VCaP (cell line): ENCODE data around the gene MRPL53.
A peak's percentile ranks its signal among the peaks of the same experiment; 100 is the strongest.

ENCODE experiments used
- H3K27ac ChIP-seq: fragments of 450-650 bp; 2 replicates; pipeline ENCODE4 v1.5.1; 2017
- TF ChIP-seq, protein P1 (sequence below): fragments of 450-650 bp; conservative IDR thresholded peaks from 2 replicates; pipeline ENCODE4 v1.5.1; 2017; ENCODE audit warnings: mild to moderate bottlenecking, moderate library complexity

Gene MRPL53

DNA sequence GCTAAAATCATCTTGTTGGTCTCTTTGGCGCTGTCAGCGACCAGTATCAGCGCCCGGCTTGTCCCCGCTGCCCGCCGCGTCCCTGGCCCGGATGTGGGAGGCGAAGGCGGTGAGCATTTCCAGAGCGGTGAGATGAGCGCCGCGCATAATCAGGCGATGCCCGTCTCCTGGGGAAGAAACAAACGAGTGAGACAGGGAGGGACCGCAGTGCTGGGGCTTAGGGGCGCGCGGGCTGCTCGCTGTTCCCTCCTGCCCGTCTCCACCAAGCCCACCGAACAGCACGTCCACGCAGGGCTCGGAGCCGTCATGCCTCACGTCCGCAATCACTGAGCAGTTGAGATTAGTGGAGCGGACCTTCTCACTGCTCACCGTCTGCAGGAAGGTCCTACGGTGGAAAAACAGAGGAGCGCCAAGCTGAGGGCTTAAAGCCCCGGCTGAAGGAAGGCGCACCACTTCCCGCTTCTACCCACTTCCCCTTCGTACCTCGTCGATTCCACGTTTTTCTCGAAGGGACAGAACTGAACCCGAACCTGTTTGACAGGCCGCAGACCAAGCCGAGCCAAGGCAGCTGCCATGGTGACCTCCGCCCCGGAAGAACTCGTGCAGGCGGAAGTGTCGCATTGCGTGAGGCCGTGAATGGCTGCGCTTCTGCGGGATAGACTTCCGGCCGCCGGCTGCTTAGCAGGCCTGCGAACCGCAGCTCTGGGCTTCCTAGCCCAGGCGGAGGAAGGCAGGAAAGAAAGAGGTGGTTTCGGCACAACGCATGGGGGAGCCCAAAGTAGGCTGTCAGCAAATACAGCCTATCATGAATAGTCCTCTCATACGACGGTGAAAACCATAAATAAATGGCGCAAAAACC is at the start of gene MRPL53:
TSS of gene MRPL53 (minus strand) at position 595 of the 859 bp plus-strand sequence. CDS start at position 575, 20 bp downstream.
- TF ChIP-seq, protein P1, sequence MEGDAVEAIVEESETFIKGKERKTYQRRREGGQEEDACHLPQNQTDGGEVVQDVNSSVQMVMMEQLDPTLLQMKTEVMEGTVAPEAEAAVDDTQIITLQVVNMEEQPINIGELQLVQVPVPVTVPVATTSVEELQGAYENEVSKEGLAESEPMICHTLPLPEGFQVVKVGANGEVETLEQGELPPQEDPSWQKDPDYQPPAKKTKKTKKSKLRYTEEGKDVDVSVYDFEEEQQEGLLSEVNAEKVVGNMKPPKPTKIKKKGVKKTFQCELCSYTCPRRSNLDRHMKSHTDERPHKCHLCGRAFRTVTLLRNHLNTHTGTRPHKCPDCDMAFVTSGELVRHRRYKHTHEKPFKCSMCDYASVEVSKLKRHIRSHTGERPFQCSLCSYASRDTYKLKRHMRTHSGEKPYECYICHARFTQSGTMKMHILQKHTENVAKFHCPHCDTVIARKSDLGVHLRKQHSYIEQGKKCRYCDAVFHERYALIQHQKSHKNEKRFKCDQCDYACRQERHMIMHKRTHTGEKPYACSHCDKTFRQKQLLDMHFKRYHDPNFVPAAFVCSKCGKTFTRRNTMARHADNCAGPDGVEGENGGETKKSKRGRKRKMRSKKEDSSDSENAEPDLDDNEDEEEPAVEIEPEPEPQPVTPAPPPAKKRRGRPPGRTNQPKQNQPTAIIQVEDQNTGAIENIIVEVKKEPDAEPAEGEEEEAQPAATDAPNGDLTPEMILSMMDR = no peak
- H3K27ac ChIP-seq = peak within 1 kb of the TSS; percentile 97

GRCh38 chr2:74516650-74517049 is 44.2 kb upstream of the MRPL53 start:
- no peak overlapping the region for H3K27ac ChIP-seq
- TF ChIP-seq, protein P1 = no peak

DNA sequence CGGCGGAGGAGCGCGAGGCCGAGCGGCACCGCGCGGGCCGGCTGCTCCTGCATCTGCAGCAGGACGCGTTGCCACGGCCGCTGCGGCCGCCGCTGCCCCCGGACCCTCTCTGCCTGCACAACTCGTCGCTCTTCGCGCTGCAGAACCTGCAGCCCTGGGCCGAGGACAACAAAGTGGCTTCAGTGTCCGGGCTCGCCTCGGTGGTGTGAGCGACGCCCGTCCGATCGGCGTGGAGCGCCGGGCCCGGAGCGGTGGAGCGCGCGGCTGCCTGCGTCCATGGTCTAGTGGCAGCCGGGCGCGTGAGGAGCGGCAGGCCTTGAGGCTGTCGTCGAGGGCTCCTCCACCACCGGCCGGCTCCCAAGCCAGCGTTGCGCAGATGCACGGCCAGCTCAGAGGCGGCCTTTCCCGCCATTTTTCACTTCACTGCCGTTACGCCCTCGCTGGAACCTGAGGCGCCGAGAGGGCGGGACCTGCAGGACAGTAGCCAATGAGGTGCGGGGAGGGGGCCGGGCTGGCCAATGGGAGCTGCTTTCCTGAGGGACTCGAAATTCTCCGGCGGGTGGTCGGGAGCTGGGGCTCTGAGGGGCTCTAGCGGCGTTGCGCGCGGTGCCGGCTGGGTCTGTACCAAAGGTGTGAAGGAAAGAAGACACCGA is 43.6 kb upstream of the MRPL53 start:
- H3K27ac ChIP-seq = no peak overlapping the region
- TF ChIP-seq, protein P1 = no peak

DNA sequence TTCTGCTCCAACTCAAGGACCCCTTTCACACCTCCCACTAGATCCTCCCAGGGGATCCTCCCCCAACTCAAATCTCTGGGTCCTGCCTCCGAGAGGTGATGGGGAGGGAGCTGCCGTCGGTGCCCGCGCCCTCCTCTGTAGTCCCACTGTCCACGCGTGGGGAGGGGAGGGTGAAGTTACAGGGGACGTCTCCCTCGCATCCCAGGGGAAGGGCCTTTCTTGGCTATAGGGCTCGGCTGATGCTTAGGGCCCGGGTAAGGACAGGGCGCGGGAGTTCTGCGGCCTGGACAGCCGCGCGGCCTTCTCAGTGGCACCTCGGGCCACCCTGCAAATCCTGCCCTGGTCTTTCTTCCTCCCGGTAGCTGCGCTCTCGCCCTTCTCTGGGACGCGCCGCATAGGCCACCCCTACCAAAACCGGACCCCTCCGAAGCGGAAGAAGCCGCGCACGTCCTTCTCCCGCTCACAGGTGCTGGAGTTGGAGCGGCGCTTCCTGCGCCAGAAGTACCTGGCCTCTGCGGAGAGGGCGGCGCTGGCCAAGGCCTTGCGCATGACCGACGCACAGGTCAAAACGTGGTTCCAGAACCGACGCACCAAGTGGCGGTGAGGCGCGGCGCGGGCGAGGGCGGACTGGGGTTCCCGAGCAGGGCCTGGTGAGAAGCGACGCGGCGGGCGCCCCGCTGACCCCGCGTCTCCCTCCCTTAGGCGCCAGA is 42.9 kb upstream of the MRPL53 start:
- no peak overlapping the region for H3K27ac ChIP-seq
- TF ChIP-seq, protein P1 = no peak

DNA sequence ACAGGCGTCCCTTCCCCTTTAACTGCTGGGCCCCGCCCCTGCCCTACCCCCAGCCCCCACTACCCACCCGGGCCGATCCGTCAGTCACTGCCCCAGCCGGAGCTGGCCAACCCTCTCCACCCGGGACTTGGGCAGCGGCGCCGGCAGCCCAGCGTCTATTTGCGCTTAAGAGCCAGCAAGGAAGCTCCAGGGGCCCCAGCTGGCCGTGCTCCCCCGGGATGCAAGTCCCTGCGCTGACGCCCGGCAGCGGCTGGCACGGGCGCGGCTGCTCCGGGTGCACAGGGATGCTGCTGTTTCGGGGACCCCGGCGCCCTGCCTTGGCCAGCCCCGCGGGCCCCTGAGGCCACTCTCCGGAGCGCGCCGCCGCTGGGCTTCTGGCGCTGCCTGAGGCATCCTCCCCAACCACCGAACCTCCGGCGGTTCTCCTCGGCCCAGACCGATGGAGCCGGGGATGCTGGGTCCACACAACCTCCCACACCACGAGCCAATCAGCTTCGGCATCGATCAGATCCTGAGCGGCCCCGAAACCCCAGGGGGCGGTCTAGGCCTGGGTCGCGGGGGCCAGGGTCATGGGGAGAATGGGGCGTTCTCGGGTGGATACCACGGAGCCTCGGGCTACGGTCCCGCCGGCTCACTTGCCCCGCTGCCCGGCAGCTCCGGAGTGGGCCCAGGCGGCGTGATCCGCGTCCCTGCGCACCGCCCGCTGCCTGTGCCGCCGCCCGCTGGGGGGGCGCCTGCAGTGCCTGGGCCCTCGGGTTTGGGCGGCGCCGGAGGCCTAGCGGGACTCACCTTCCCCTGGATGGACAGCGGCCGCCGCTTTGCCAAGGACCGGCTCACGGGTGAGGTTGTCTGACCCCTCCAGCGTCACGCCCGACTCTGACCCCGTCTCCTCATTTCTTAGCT is 42.1 kb upstream of the MRPL53 start, which contains the start of gene TLX2:
TSS of gene TLX2 (plus strand) at position 83 of the 903 bp plus-strand sequence. CDS start at position 440, 357 bp downstream.
- no peak within 1 kb of the TSS for H3K27ac ChIP-seq
- TF ChIP-seq, protein P1 = no peak

GRCh38 chr2:74513605-74514367 is 41.3 kb upstream of the MRPL53 start:
- no peak overlapping the region for H3K27ac ChIP-seq
- TF ChIP-seq, protein P1 = no peak
